Stimulated activated CD4-positive, alpha-beta T cell treated with anti-CD3 and anti-CD28 coated beads, Interleukin-1b, Interleukin-23, amount 100 ng/mL, for 48 hours (primary cell): ENCODE data around the gene MSH2.
"Not testable (repeated sequence)": the region's sequence is repeated elsewhere in the genome, so short reads cannot be mapped to it uniquely, and the experiment has no call there.

ENCODE experiments used
- DNase-seq: peaks from one replicate; pipeline ENCODE4 v3.0.0-alpha.2; 2020

Gene MSH2

DNA sequence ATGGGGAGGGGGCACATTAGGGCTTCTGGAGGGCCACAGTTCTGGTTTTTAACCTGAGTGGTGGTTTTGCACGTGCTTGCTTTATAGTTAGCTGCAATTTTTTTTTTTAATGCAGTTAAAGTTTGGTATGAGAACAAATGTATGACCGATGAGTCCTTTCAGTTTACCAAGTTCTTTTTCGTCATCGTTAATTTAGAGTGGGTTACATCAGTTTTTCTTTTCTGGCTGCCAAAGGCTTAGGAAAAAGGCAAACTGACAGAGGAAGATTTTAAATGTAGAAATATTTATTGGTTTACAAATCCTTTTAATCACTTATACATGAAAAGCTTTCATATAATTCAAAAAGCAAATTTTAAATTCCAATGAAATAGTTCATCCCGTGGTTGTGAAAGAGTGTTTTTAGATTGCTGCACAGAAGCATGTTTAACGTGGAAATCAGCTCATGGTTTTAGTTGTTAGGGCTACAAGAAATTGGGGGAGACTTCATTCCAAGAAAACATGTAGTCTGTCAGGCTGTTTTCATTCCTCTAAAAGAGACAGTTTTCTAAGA lies 82.9 kb downstream of the MSH2 start:
- no peak for DNase-seq

DNA sequence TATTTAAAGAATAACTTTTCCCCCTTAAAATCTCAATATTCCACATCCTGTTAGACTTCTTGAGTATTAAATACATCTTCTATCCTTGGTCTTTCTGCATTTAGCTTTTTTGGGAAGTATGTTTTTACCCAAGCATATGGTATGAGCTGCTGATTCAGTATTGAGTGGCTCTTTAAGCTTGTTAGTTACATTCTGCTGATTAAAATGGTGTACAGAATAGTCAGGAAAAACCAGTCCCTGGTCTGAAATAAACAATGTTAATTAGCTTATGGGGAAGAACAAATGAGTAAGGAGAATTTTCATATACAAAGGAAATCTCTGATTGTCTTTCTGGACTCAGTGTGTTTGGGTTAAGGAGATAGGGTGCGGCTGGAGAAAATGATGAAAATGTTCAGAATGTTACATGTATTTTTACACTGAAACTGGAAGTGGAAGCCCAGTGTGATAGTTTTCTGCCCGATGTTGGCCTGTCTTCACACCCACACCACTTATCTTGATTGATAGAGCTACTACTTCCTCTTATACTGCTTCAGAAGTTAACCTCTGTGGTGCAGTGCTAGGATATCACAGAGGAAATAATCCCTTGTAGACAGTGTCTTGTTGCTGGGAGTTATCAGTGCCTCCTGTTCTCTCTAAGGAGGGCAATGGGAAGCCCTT lies 84.0 kb downstream of the MSH2 start:
- DNase-seq, result no peak

DNA sequence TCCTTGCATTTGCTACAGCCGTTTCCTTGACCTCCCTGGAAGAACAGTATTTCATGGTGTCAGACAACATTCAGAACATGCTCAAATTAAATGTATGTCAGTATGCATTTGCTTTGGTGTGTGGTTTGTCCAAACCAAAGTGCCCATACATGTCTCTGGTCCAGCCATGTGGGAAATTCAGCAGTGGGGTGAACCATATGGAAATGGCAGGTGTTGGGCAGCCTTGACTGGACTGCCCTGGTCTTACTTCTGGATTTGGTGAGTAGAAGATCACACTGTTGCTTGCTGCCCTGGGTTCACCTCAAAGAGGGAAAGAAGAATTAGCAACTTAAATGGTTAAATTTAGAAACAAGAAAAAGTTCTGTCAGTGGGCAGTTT lies 84.5 kb downstream of the MSH2 start:
- no peak for DNase-seq

DNA sequence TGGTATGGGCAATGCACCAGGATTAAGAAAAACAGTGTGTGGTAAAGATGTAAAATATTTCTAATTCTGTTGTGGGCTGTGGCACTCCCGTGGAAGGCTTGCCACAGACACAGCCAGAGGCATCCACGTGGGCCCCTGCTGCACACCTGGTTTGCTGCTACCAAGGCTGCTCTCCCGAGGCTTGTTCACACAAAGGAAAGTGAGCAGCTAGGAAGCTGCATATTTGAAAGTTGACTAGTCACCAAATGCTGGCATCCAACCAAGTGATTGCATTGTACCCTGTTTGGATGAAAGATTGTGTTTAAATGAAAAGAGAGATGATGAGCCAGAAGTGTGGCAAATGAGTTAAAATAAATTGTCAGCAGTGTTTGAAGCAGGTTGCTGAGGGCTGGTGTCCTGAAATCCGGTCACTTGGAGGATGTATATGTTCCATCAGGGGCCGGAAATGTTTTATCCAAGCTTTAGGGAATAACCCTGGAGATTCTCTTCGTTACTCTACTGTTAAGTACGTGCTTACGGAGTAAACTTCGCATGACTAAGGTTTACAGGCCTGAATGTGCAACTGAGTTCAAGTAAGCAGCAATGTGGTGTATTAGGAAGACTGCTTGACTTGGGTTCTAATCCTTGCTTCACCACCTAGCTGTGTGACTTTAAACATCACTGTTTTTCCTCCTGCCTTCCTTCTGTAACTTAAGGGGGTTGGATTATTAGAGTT lies 86.1 kb downstream of the MSH2 start:
- no peak for DNase-seq

DNA sequence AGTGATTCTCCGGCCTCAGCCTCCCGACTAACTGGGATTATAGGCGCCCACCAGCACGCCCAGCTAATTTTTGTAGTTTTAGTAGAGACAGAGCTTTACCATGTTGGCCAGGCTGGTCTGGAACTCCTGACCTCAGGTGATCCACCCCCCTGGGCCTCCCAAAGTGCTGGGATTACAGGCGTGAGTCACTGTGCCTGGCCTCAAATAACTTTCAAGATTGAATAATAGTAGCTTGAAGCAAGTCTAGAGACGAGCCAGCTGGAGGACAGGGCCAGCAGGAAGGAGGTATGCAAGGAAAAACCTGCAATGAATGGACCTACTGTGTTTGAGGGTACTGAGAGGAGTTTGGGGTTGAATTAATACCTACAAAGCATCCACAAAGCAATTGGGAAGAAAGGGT lies 87.5 kb downstream of the MSH2 start:
- no peak for DNase-seq

DNA sequence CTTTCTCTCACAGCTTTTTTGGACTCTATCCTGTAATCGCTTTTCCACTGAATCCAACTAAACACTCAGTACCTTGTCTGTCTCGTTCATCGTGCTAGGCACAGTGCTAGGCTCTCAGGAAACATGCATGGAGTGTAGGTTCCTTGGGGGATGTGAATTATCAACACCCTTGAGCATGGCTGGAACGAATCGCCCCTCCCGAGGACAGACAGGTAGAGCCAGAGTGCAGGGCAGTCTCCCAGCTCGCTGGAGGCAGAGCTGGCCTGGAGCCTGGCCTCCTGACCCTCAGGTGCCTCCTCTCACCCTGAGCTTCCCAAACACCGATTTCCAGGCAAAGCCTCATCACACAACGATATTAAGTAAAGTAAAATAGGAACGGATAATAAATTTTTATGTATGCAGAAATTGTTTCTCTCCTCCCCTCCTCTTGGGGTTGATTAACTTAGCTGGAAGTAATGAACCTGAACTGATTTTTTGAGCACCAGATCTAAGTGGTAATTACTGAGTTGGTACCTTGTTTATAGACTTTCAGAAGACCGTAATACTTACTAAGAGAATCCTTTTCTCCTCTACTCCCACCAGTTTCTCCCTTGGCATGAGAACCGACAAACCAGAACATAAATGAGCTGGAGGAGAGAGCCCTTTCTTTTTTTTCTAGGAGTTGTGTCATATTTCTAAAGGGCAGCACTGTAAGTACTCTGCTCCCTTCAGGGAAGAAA lies 90.5 kb downstream of the MSH2 start:
- no peak for DNase-seq

DNA sequence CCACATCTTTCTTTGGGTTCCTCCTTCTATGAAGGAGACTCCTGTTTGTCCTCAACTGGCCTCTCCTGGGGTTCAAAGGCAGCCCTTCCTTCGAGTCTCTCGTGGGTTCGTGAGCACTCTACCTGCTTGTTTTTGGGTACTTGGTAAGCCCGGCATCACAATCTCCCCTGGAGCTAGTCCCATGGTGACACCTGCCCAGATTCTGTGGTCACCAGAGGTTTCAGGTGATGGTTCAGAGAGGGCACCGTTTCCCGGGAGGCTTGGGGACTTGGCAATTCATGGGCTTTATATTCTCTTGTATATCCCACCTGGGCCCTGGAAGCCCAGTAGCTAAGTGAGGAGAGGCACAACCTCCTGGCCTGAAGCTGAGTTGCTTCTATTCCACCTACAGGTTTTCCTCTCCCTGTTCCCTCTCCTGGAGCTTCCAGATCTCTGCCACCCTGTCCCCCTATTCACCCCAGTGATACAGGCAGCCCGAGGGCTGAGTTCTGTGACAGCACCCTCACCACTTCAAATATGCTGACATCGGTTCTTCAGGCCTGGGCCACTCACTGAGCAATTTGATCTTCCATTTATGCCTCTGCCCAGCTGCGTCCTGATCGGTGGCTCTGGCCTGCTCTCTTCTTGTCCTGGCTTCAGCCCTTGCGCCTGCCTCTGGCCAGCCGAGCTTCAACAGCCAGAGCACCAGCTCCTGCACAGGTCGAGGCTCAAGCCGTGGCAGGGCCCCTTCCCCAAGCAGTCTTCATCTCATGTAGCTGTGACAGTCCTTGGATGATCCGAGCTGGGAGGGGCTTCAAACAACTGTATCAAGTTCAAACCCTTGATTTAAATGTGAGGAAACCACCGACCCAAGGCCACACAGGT lies 91.5 kb downstream of the MSH2 start:
- no peak for DNase-seq

DNA sequence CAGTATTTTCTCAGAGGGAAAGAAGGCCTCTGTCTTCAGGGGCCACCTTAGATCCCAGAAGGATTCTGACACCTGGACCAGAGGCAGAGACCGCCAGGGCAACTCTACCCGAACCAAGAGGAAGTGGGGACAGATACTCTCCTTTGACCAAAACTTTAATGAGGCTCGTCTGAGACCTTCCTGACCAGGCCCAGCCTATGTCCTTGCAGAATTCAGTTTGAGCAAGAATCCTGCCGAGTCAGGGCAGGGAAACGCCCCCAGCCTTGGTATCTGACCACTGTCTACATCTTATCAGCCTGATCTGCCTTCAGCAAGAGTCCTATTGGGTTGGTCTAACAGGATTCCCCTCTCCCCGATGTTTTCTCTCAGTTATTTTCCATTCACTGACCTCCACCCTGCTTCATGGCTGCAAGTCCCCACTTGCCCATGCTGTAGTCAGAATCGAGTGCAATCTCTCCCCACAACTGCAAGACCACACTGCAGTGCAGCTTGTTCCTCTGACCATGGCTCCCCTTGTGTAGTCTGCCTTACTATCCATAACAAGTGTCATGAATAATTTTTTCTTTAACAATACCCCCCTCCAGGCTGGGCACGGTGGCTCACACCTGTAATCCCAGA lies 95.0 kb downstream of the MSH2 start:
- DNase-seq, result no peak

DNA sequence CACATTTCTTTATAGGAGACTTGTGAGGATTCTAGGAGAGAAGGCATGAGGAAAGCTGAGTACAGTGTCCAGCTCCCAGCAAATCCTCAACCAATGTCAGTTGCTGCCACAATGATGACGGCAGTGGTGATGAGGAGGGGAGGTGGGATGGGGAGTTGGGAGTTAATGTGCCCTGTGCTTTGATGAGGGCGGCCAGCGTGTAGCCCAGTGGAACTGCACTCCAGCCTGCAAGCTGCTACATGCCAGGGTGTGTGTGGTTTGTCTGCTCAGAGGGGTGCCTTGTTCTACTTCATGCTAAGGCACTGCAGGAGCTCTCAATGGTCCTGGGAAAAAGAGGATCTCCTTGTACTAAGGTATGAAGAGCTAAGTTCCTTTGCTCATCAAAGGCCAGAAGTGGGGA lies 96.1 kb downstream of the MSH2 start:
- DNase-seq, result no peak

DNA sequence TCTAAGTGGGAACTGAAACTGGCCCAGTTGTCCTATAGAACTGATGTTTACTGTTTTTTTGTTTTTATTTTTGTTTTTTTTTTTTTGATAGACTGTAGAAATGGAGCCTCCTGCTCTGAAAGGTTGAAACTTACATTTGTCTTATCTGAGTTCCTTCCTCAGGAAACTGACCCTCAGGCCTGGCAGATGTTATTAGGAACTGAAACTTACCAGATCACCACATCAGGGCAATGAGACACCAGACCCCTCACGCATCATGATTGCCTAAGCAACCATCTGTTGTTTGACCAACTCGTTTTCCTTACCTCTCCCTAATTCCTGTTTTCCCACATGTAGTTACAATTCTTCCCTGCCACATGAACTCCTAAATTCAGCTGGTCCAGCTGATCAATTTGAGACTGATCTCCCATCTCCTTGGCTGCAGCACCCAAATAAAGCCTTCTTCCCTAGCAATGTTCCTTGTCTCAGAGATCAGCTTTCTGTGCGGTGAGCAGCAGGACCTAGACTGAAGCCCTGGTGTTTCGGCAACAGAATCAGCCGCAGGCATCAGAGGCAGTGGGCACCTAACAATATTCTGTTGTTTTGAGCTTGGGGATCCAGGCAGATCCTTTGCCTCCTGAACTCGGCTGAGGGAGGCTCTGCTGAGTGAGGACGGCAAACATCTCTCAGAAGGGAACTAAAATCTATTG lies 96.8 kb downstream of the MSH2 start:
- DNase-seq, result no peak

DNA sequence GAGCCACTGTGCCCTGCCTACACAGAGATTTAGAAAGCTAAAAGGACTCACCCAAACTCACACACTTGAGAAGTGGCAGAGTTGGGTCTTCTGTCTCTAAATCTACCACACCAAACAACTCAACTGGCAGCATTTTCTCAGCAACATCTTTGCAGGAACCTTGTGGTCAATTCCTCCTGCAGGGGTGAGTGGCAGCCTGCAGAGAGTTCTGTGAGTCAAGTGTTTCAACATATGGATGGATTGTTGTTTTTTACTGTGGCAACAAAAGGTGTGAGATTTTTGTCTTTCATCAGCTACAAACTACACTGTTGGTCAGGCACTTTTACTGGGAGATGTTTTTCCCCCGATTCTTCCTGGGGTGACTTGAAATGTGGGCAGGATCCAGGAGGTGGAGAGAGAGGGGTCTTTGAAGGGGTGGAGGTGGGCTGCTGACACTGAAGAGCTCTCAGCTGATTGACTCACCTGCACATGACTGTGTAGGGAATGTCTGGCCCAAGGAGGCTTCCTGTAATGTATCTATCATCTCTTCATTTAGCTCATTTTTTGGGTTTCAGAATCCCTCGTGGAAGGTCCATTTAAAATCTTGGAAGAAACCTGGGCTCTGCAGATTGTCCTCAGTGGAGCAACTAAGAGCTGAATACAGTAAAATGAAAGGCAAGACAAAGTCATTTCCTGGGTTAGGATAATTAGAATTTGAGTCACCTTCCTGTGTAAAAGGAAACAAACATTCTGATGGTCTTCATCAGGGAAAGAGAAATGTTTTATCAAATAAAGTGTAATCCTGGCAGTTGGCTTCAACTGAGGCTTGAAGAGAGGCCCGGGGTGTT lies 98.6 kb downstream of the MSH2 start:
- DNase-seq, result no peak

DNA sequence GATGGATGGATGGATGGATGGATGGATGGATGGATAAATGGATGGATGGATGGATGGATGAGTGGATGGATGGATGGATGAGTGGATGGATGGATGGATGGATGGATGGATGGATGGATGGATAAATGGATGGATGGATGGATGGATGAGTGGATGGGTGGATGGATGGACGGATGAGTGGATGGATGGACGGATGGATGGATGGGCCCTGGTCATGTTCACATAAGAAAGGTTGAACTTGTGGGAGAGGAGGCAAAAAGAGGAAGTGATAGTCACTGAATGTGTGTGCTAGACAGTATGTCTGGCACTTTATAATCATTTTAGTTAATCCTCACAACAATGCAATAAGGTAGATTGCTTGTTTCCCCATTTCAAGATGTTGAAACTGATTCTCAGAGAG lies 99.5 kb downstream of the MSH2 start:
- DNase-seq, result not testable (repeated sequence)

DNA sequence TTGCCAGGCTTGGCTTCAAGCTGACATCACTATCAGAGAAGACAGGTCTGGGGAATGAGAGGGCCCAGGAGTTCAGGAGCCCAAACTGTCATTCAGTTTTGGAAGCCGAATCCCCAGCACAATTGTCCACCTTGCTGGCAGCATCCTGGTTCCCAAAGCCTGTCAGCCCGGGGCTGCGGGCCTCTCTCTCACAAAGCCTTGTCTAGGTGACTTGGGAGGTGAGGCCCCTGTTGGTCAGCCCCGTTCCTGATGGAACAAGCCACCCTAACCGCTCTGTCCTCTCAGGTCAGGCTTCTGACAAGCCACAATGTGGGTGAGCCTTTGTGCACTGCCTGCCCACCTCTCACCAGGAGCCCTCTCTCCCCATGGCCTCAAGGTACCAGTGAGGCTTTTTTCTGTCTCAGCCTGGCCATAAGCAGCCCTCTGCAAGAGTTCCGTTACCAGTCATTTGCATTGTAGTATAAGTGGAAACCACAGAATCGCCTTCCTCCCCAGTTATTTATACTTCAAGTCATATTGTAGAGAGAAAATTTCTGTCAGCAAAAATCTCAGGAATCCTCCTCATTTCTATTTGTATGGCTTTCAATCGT lies 100.6 kb downstream of the MSH2 start:
- DNase-seq, result no peak

DNA sequence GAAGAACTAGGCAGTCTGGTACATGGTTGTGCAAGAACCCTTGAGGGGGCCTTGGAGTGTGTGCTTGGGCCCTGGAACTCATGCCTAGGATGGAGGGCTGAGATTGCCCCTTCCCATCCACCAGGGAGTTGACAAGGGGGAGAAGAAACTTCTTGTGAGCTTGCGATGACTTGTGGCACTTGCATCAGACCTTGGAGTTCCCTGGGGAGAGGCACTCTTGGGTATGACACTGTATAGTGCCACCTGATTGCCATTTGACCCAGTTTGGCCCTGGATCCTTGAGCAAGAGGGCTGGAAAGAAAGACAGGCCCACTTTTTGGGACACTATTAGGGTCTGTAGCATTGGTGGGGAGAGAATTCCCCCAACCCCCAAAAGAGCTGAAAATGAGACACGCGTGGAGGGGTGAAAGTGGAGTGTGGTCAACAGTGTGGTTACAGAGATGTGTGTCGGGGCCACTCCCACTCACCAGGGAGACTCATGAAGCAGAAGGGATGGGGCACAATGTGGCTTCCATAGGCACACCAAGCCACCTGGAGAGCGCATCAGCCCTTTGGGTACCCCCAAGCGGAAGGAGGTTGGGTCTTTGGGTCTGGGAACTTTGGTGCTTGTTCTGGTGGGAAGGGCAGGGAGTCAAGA lies 101.3 kb downstream of the MSH2 start:
- no peak for DNase-seq

DNA sequence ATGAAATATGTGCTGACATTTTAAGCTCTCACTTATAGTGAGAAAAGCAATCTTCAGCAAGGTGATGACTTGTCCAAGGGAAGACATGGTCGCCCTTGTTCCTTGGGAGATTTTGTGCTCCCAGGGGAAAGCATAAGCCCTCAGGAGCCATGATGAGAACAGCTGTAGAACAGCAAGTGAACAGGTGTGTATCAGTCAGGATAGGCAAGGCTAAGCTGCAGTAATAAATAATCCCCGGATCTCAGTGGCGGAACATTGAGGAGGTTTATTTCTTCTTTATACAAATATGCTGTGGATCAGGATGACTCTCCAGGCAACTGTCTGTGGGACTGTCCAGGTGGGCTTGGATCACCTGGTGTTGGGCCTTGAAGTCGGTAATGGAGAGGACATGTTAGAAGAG lies 103.1 kb downstream of the MSH2 start:
- no peak for DNase-seq

DNA sequence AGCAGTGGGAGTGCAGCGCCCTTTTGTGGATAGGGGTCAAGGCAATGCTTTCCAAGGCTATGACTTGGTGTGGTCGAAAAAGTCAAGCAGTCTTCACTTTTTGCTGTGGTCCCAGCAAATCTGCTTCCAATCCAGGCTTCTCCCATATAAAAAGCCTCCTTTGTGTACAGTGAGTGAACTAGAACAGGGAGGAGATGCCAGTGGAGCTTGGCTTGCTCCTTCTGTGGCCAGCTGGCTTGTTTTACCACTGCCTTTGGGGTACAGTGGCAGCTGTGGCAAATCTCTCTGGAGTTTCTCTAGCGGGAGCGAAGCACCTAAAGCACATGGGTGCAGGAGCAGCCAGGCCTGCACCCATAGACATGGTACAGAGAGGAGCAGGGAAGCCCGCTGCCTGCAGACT lies 103.5 kb downstream of the MSH2 start:
- no peak for DNase-seq

DNA sequence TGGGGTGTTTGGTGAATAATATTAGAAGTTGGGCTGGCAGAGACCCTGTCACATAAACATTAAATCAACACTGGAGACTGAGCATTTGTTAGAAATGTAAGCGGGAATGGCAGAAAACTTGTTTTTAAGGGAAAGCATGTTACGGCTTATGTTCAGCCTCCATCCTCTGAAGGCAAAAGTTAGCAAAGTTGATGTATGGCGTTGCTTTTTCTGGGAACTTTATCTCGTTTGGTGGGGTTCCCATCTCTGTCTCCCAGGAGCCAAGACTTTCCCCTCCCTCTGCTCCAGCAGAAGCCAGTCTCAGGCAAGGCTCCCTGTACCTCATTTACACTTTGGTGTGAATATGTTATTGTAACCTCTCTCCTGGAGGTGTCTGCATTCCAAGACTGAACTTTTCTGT lies 105.1 kb downstream of the MSH2 start:
- DNase-seq, result no peak

DNA sequence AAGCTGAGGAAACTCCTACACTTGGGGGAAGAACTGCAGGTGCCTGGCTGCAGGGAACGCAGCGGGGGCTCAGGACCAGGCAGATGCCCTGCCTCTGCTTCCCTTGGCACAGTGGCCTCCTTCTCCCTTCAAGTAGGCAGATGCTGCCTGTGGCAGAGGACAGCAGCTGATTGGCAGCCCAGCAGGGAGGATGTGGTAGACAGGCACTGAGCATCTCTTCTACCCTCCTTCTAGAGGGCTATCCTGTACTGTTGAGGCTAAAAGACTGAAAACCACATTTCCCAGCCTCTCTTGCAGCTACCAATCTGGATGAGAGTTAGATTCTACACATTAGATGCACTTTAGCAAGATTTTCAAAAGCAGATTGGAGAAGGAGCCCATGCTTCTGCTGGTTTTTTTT lies 105.7 kb downstream of the MSH2 start:
- no peak for DNase-seq

DNA sequence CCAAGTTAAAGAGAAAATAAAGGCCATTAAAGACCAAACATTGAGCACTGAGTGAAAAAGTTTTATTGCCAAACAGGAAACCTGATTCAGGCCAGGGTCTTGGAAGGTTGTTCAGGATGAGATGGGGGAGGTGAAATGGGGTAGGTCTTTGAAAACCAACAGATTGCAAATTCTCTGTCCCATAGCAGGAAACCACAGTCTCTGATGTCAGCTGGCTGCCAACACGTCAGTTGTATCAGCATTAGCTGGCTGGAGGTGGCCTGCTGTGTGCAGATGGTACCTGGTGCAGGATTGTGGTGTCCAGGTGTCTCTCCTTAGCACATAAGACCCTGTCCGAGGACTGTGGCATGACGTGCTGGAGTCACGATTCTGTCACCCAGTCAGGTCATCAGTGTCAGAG lies 106.3 kb downstream of the MSH2 start:
- DNase-seq, result no peak

DNA sequence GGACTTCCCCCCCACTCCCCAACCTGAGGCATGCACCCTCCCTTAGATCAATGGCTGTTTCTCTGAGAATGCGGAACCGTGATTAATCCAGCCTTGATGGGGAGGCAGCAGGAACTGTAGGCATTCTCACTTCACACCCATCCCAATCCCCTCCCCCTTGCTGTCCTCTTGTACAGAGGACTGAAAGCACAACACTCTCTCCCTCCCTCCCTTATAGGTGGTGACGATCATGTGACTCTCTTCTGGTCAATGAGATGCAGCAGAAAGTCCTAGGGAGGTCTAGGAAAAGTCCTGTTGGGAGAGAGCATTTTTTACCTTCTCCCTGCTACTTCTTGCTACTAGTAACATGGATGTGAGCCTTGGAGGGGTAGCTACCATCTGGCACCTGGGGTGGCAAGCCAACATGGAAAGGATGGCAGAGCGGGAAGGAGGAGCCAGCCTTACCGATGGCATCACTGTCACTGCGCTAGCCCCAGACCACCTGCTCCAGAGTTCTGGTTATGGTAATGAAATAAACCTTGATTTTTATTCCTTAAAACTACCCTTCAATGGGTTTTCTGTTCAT lies 106.9 kb downstream of the MSH2 start:
- no peak for DNase-seq
